ENCODE data around the gene BCS1L.

DNA sequence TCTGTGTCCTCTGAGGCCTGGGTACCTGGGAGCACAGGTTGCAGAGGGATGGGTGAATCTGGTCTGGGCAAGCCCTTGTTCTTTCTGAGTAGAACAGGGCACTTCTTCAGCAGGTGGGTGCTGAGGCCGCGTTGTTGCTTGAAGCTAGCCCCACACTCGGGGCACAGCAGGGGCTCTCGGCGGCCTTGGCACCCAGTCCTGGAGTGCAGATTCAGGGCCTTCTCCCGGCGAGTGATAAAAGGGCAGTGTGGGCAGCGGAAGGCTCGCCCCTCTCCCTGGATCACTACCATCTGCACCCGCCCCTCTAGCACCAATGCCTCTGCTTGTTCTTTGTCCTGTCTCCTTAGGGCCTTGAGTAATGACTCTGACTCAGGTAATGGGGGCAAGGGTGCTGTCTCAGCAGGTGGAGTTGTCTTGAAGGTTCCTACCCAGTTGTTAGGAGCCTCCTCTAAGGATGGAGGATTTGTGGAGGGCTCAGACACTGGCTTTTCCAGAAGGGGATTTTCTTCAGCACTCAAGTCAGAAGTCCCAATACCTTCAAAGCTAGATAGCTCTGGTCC is 15.7 kb upstream of the BCS1L start:
- TF ChIP-seq RAD21 (IDR thresholded peaks at IDR 0.05; ENCODE audit: low read depth) = no peak
- no peak for TF ChIP-seq EGR1 (IDR thresholded peaks at IDR 0.05)
- TF ChIP-seq TEAD4 (IDR thresholded peaks at IDR 0.05) = no peak
- TF ChIP-seq CEBPB (IDR thresholded peaks at IDR 0.05) = no peak
- no peak for TF ChIP-seq YY1 (IDR thresholded peaks at IDR 0.05; ENCODE audit: low read depth)
- TF ChIP-seq, protein P1, sequence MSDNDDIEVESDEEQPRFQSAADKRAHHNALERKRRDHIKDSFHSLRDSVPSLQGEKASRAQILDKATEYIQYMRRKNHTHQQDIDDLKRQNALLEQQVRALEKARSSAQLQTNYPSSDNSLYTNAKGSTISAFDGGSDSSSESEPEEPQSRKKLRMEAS (IDR thresholded peaks at IDR 0.05) = no peak
